GM12874 (cell line): ENCODE results near the gene FRMD3.

Experiments used
- TF ChIP-seq, protein P1 (sequence below): IDR thresholded peaks from 2 replicates; pipeline ENCODE4 v1.5.1; 2011; ENCODE audit warnings: low read depth, mild to moderate bottlenecking, control low read depth, low read length, moderate library complexity; ENCODE audit not compliant: insufficient read depth

The FRMD3 gene

DNA sequence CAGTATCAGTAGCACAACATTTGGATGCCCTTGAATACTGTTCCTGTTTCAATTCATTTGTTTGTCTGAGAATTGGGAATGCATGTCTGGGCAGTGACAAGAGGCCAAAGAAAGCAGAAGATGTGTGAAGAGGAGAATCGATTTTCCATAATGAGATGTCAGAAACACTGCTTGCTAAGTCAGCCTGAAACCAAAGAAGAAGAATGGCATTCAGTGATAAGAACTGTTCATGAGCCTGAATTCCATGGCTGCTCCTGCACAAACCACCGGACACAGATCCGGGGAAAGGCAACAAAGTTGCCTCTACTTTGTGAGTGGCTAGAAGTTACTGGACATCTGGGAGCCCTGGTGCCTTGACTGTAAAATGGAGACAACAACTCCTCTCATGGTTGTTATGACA, 268.1 kb downstream of the FRMD3 start:
- TF ChIP-seq, protein P1, sequence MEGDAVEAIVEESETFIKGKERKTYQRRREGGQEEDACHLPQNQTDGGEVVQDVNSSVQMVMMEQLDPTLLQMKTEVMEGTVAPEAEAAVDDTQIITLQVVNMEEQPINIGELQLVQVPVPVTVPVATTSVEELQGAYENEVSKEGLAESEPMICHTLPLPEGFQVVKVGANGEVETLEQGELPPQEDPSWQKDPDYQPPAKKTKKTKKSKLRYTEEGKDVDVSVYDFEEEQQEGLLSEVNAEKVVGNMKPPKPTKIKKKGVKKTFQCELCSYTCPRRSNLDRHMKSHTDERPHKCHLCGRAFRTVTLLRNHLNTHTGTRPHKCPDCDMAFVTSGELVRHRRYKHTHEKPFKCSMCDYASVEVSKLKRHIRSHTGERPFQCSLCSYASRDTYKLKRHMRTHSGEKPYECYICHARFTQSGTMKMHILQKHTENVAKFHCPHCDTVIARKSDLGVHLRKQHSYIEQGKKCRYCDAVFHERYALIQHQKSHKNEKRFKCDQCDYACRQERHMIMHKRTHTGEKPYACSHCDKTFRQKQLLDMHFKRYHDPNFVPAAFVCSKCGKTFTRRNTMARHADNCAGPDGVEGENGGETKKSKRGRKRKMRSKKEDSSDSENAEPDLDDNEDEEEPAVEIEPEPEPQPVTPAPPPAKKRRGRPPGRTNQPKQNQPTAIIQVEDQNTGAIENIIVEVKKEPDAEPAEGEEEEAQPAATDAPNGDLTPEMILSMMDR = no peak

DNA sequence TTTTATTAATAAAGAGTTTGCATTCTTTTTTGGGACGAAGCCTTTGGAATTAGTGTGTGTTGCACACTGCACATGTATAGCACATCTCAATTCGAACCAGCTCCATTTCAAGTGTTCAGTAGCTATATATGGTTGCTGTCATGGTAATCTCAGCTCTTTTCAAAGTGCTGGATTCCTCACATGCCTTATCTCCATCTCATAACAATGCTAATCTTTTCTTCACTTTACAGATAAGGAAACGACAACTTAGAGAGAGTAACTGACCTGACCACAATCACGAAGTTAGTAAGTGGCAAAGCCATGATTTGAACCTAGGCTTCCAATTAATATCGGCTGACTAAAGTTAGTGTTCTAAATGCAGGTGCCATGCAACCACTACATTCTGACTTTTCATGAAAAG, 270.5 kb downstream of the FRMD3 start:
- TF ChIP-seq, protein P1 = no peak

DNA sequence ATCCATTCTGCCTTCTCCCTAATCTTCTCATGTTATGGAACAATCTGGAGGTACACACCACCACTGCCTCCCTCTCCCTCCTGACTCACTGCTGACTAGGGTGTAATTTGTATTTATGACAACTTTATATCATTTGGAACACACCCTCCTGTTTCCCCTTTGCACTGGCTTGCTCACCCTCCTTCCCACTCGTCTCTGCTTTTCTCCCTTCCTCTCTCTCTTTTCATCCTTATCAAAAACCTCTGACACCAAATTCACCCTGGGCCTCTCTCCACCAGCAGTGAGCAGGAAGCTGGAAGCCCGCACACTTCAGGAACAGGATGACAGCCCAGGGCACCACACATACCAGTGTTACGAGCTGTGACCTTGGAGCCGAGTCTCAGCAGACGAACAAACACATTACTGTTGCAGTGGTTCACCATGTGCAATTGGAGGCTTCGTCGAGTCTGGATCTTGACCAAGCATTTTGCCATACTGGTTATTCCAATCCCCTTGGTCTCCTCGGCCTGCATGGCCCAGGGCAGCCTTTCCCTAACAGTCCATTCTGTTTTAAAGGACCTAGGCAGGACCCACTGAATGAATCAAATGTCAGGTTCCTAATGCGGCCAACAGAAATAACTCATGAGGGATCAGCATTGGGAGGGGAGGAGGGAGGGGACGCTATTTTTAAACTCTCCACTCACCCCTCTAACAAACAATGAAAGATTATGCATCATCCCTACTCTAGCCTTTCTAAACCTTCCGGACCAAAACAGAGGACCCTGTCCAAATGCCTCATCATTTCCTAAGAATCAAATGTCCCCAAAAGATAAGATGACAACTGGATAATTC, 271.3 kb downstream of the FRMD3 start:
- TF ChIP-seq, protein P1 = no peak

DNA sequence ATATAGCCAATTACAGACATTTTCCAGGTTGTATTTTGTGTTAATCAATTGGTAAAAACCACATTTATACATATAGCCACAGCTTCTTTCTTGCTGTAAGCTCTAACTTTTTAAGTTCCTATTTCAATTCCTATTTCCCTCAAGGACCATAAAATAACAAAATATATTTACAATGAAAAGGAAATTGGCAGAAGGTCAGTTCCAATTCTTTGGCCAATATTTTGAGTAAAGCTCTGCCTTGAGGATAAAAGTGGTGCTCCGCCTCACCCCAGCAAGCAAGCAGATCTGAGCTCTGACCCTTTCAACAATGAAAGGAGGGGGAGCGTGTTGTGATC, 271.9 kb downstream of the FRMD3 start:
- TF ChIP-seq, protein P1 = no peak

DNA sequence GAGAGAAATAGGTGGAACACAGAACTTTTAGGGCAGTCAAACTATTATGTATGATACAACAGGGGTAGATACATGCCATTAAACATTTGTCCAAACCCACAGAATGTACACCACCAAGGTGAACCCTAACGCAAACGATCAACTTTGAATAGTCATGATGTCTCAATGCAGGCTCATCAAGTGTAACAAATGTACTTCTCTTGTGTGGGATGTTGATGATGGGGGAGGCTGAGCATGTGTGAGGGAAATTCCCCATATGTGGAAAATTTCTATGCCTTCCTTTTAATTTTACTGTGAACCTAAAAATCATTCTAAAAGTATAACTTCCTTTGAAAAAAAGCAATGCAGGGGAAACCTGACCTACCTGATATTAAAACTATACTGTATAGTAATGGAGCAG, 273.9 kb downstream of the FRMD3 start:
- TF ChIP-seq, protein P1 = no peak

DNA sequence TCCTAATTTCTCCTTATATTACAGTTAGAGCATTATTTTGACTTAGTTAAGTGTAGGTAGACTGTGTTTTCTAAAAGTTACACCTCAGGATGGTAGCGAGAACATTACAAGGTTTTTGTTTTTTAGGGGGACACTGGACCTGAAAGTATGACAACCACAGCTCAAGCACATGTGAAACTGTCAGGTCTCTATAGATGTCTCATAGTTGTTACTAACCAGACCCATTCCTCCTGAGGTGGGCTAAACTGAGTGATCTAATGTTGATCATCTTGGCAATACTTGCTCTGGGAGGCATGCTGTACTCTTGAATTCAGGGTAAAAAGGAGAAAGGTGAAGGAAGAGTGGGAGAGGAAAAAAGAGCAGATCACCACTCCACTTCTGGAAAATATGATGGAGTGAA, 278.6 kb downstream of the FRMD3 start:
- TF ChIP-seq, protein P1 = no peak

DNA sequence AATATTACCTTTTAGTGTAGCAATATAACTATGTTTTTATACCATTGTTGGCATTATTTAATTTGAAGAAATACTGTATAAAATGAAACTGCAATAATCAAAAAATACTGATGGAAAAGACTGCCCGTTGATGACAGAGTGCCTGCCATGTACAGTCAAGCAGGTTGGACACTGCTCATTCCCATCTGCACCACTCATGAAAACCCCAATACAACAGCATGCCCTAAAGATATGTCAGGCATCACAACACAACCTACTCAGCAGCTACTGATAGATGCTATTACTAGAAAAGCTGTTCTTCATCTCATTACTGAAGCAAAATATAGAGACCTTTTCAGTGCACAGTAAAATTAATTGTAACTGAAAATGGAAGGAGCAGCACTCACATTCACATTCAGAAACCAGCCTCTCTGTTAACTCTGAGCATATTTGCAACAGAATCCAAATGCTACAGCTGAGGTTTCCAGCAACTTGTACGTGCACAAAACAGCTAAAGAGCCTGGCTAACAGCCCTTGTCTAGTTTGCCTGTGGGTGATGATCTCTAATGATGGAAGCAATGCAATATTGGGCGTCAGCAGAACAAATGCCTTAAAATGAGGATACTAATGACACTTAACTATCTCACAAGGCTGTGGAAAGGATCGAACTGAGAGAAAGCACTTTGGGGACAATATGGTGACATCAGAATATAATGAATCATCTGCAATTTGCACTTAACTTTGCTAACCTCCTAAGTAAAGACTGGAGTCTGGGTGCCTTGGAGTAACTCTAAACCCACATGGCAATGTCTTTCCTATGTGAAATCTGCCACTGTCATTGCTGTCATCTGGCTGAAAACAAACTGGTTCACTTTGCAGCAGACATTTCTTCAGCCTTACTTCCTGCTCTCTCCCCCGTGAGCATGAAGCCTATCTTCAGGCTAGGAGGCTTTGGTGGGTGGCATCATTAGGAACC, 280.0 kb downstream of the FRMD3 start:
- TF ChIP-seq, protein P1 = no peak
